Urinary bladder (tissue), 4 donors: ENCODE results near the gene IRX1. TPM values are rescaled to one million over a fixed set of nuclear protein-coding genes. Genes with fewer than 3 reads are reported as not detected.

ENCODE experiments used
- DNase-seq: peaks from one replicate; pipeline ENCODE4 v3.0.0-alpha.2; 2015; ENCODE audit errors: extremely low spot score
- H3K27ac ChIP-seq: one replicate; pipeline ENCODE4 v1.5.1; 2013; ENCODE audit warnings: low read depth, mild to moderate bottlenecking, moderate library complexity
- H3K36me3 ChIP-seq: one replicate; pipeline ENCODE4 v1.6.1; 2013; ENCODE audit warnings: mild to moderate bottlenecking, moderate library complexity; ENCODE audit not compliant: insufficient read depth
- H3K4me1 ChIP-seq: one replicate; pipeline ENCODE4 v1.6.1; 2013; ENCODE audit warnings: mild to moderate bottlenecking, moderate library complexity; ENCODE audit not compliant: insufficient read depth
- H3K4me3 ChIP-seq: one replicate; pipeline ENCODE4 v1.5.1; 2013; ENCODE audit warnings: low read depth, low read length
- WGBS: extraction: QIAGEN DNeasy Blood & Tissue Kit; methylation state at CpG from one replicate; pipeline ENCODE4 v1.1.7; 2013; 5-methylcytosine and 5-hydroxymethylcytosine counted together
- polyA plus RNA-seq: library from polyadenylated mRNA; stranded (reverse); fragments of 200-250 nt; gene quantifications from one replicate; pipeline ENCODE4 v1.2.3, GENCODE V29; 2013
- total RNA-seq: library from RNA; depleted of rRNA; stranded (reverse); fragments of >200 nt; gene quantifications from one replicate; pipeline ENCODE4 v1.2.3, GENCODE V29; 2014
- donor health status: healthy with polysubstance abuse.
- donor health status: healthy.

The IRX1 gene
- total and polyA plus RNA-seq, 2 donors = 0.04 to 0.85 TPM

DNA sequence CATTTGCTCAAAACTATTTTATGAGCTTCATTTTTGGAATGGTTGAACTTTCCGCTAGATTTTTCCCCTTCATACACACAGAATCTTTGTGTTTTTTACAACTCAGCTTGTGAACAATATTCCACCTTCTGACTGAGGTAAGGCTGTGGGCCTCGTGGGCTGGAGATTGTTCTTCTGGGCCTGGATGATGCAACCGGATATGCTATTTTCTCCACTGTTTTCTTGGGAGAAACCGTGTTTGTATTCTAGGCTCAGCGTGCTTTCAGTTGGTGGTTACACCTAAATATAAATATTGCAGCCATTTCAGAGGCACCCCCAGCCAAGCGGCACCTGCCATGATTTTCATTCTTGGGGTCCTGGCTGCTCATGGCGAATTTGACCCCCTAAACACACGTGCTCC is 55.2 kb downstream of the IRX1 start:
- WGBS = 71% methylated on average over 8 of the region's 8 CpGs
- H3K4me1 ChIP-seq = no peaks in the 10 kb centered on the region
- no peak overlapping the region for H3K4me3 ChIP-seq
- H3K27ac ChIP-seq = no peak overlapping the region
- H3K36me3 ChIP-seq = no peaks in the 10 kb centered on the region
- DNase-seq = no peak
